NT2/D1 (cell line): ENCODE results near the gene AP1S1.

Experiments
- SUZ12 ChIP-seq: IDR thresholded peaks from 2 replicates; pipeline ENCODE4 v1.6.1; 2011; ENCODE audit not compliant: insufficient read length, insufficient read depth; ENCODE audit errors: extremely low read depth
- YY1 ChIP-seq: IDR thresholded peaks from 2 replicates; pipeline ENCODE4 v1.6.1; 2011; ENCODE audit not compliant: insufficient read length, insufficient read depth
- ZNF274 ChIP-seq: IDR thresholded peaks from 2 replicates; pipeline ENCODE4 v1.6.1; 2011; ENCODE audit warnings: mild to moderate bottlenecking, low read depth, low read length

DNA sequence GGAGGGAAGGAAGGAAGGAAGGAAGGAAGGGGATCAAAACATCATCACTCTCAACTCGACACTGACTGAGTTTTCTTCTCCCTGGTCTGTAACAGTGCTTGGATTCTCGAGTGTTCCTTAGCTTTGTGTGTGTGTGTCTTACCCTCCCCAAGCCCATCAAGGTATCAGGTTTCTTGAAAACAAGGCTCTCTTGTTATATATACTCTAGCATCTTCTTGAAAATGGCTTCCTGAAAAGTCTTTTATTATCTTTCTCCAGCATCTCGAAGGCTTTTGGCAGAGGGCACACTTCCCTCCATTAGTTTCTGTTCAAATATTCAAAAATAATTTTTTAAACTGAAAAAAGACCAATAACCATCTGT, 14.0 kb upstream of the AP1S1 start:
- TF ChIP-seq YY1 (no peak), ZNF274 (no peak), SUZ12 (no peak)
